Activated CD4-positive, alpha-beta T cell treated with anti-CD3 and anti-CD28 coated beads, Interleukin-2, amount 50 U/mL, for 24 hours (primary cell): ENCODE data around the gene BBS9.

Experiments
- DNase-seq, 2 donors: peaks; one replicate each; pipeline ENCODE4 v3.0.0-alpha.2; 2020; ENCODE audit warnings: low read depth in 1 of 2, low spot score in 1 of 2

The BBS9 gene

GRCh38 chr7:33536398-33537103, 407.2 kb downstream of the BBS9 start:
- DNase-seq: no peak

GRCh38 chr7:33537104-33537477, 407.7 kb downstream of the BBS9 start:
- no peak for DNase-seq

GRCh38 chr7:33539198-33539597, 409.8 kb downstream of the BBS9 start:
- no peak for DNase-seq

GRCh38 chr7:33539659-33540400, 410.5 kb downstream of the BBS9 start:
- DNase-seq: no peak

- DNase-seq: no peak
These were observed 418.5 kb downstream of the BBS9 start for GRCh38 chr7:33547880-33548279.

GRCh38 chr7:33550363-33550762, 421.0 kb downstream of the BBS9 start:
- no peak for DNase-seq

GRCh38 chr7:33550979-33551378, 421.6 kb downstream of the BBS9 start:
- DNase-seq: no peak

- DNase-seq: no peak
These were observed 424.7 kb downstream of the BBS9 start for GRCh38 chr7:33554046-33554445.

GRCh38 chr7:33554576-33554975, 425.2 kb downstream of the BBS9 start:
- no peak for DNase-seq

- no peak for DNase-seq
These were observed 427.1 kb downstream of the BBS9 start for GRCh38 chr7:33556472-33556871.

- DNase-seq: no peak
These were observed 429.4 kb downstream of the BBS9 start for GRCh38 chr7:33558549-33559323.

- no peak for DNase-seq
These were observed 430.0 kb downstream of the BBS9 start for GRCh38 chr7:33559324-33559710.

- no peak for DNase-seq
These were observed 433.6 kb downstream of the BBS9 start for GRCh38 chr7:33562996-33563395.

GRCh38 chr7:33563651-33564050, 434.3 kb downstream of the BBS9 start:
- no peak for DNase-seq

- DNase-seq: no peak
These were observed 448.8 kb downstream of the BBS9 start for GRCh38 chr7:33578166-33578565.

GRCh38 chr7:33578881-33579672, 449.7 kb downstream of the BBS9 start:
- no peak for DNase-seq

- no peak for DNase-seq
These were observed 450.3 kb downstream of the BBS9 start for GRCh38 chr7:33579673-33579960.

GRCh38 chr7:33581236-33581635, 451.9 kb downstream of the BBS9 start:
- DNase-seq: no peak

- no peak for DNase-seq
These were observed 452.7 kb downstream of the BBS9 start for GRCh38 chr7:33582104-33582503.

GRCh38 chr7:33582533-33582932, 453.2 kb downstream of the BBS9 start:
- DNase-seq: no peak

GRCh38 chr7:33589911-33590310, 460.5 kb downstream of the BBS9 start:
- DNase-seq: no peak
